Measurements from ENCODE around the gene LCN15. TPM values are rescaled to one million over a fixed set of nuclear protein-coding genes. Genes with fewer than 3 reads are reported as not detected.

The LCN15 gene
- total and polyA plus RNA-seq, 7 donors: 0.70 to 9.0 (median 6.6) TPM; not detected in 4

- no peak for TF ChIP-seq POLR2A (IDR thresholded peaks at IDR 0.05)
- no peak for TF ChIP-seq POLR2AphosphoS5 (IDR thresholded peaks at IDR 0.05)
- TF ChIP-seq CTCF (IDR thresholded peaks at IDR 0.05): no peak
- TF ChIP-seq EP300 (IDR thresholded peaks at IDR 0.05): no peak
- WGBS, 2 donors: 54 to 80% methylated on average over 7 of the region's 7 CpGs
- Histone ChIP-seq H3K27ac (peak overlapping the region in 3 of 4 donors; percentile 72 to 87 (median 85)), H3K27me3 (no peaks in the 10 kb centered on the region), H3K36me3 (peaks cover 10 to 26% (median 18%) of the 10 kb centered on the region in 4 donors), H3K4me1 (peaks cover 0 to 43% (median 34%) of the 10 kb centered on the region in 4 donors), H3K9me3 (no peaks in the 10 kb centered on the region), H3K4me3 (peak overlapping the region in 3 of 4 donors; percentile 63 to 88 (median 64))
- DNase-seq: no peak
- intact Hi-C loops (cut with DNase I): no loop called here
These were observed 35.2 kb downstream of the LCN15 start for GRCh38 chr9:136729144-136729543.

GRCh38 chr9:136728548-136729123, 35.7 kb downstream of the LCN15 start:
- peaks cover 15 to 31% (median 23%) of the 10 kb centered on the region in 4 donors for H3K36me3 ChIP-seq
- H3K9me3 ChIP-seq: no peaks in the 10 kb centered on the region
- DNase-seq: no peak
- 1 to 3% methylated on average over 53 of the region's 53 CpGs for WGBS, 2 donors
- intact Hi-C loops (cut with DNase I): no loop called here
- TF ChIP-seq POLR2A (IDR thresholded peaks at IDR 0.05) (no peak), CTCF (IDR thresholded peaks at IDR 0.05) (no peak), POLR2AphosphoS5 (IDR thresholded peaks at IDR 0.05) (no peak), EP300 (IDR thresholded peaks at IDR 0.05) (no peak)
- peaks cover 0 to 43% (median 35%) of the 10 kb centered on the region in 4 donors for H3K4me1 ChIP-seq
- peak overlapping the region; percentile 72 to 87 (median 80) for H3K27ac ChIP-seq
- H3K27me3 ChIP-seq: no peaks in the 10 kb centered on the region
- peak overlapping the region; percentile 57 to 88 (median 64) for H3K4me3 ChIP-seq

- intact Hi-C loops (cut with DNase I): no loop called here
- peak; percentile 96 for DNase-seq
- peak; percentile 94 to 97 for TF ChIP-seq POLR2A (IDR thresholded peaks at IDR 0.05)
- TF ChIP-seq CTCF (IDR thresholded peaks at IDR 0.05): peak; percentile 62 to 89 (median 87)
- peak; percentile 99 to 100 (median 100) for TF ChIP-seq POLR2AphosphoS5 (IDR thresholded peaks at IDR 0.05)
- peak in 2 of 4 donors; percentile 18 to 43 for TF ChIP-seq EP300 (IDR thresholded peaks at IDR 0.05)
- H3K4me1 ChIP-seq: peaks cover 0 to 48% (median 36%) of the 10 kb centered on the region in 4 donors
- H3K9me3 ChIP-seq: no peaks in the 10 kb centered on the region
- peaks cover 20 to 36% (median 28%) of the 10 kb centered on the region in 4 donors for H3K36me3 ChIP-seq
- peak overlapping the region; percentile 57 to 88 (median 64) for H3K4me3 ChIP-seq
- 0% methylated on average over 66 of the region's 66 CpGs for WGBS, 2 donors
- peak overlapping the region; percentile 72 to 87 (median 80) for H3K27ac ChIP-seq
- H3K27me3 ChIP-seq: no peaks in the 10 kb centered on the region
These were observed 36.2 kb downstream of the LCN15 start for GRCh38 chr9:136728080-136728547.

GRCh38 chr9:136726631-136727191, 37.6 kb downstream of the LCN15 start:
- DNase-seq: no peak
- peaks cover 32 to 50% (median 34%) of the 10 kb centered on the region in 4 donors for H3K36me3 ChIP-seq
- WGBS, 2 donors: 16% methylated on average over 18 of the region's 18 CpGs
- no peak for TF ChIP-seq EP300 (IDR thresholded peaks at IDR 0.05)
- peak in 1 of 4 experiments; percentile 27 for TF ChIP-seq CTCF (IDR thresholded peaks at IDR 0.05)
- no peak for TF ChIP-seq POLR2A (IDR thresholded peaks at IDR 0.05)
- no peak for TF ChIP-seq POLR2AphosphoS5 (IDR thresholded peaks at IDR 0.05)
- peak overlapping the region; percentile 57 to 88 (median 64) for H3K4me3 ChIP-seq
- H3K27me3 ChIP-seq: no peaks in the 10 kb centered on the region
- intact Hi-C loops (cut with DNase I): loop anchor here (2.0 kb wide), 1 partner anchor 40 kb away; the partner anchor contains the start of gene AGPAT2
- H3K27ac ChIP-seq: peak overlapping the region in 3 of 4 donors; percentile 72 to 87 (median 85)
- H3K9me3 ChIP-seq: no peaks in the 10 kb centered on the region
- H3K4me1 ChIP-seq: peaks cover 0 to 59% (median 40%) of the 10 kb centered on the region in 4 donors

Data from sigmoid colon (tissue), 7 donors.